HG03571 (cell line): ENCODE results near the gene ZNF664.

Experiments
- ATAC-seq: cut with Tn5 transposase; IDR thresholded peaks from one replicate; pipeline ENCODE4 v1.9.1; 2021; ENCODE audit not compliant: unreplicated experiment

The ZNF664 gene

GRCh38 chr12:124030008-124030407 is 57.0 kb downstream of the ZNF664 start:
- ATAC-seq, result no peak

- no peak for ATAC-seq
Measured at GRCh38 chr12:124030510-124030909, 57.5 kb downstream of the ZNF664 start.

- ATAC-seq, result no peak
Measured at GRCh38 chr12:124031058-124031457, 58.0 kb downstream of the ZNF664 start.

GRCh38 chr12:124032265-124032886 is 59.4 kb downstream of the ZNF664 start:
- ATAC-seq, result no peak

GRCh38 chr12:124033859-124034258 is 60.8 kb downstream of the ZNF664 start:
- no peak for ATAC-seq

GRCh38 chr12:124034297-124034696 is 61.3 kb downstream of the ZNF664 start:
- no peak for ATAC-seq

- no peak for ATAC-seq
Measured at GRCh38 chr12:124035163-124035562, 62.1 kb downstream of the ZNF664 start.

- no peak for ATAC-seq
Measured at GRCh38 chr12:124036171-124036598, 63.2 kb downstream of the ZNF664 start.

GRCh38 chr12:124036657-124037109 is 63.7 kb downstream of the ZNF664 start:
- no peak for ATAC-seq

GRCh38 chr12:124037331-124037730 is 64.3 kb downstream of the ZNF664 start:
- no peak for ATAC-seq

GRCh38 chr12:124039276-124039675 is 66.3 kb downstream of the ZNF664 start:
- ATAC-seq, result no peak

- ATAC-seq, result no peak
Measured at GRCh38 chr12:124040291-124040690, 67.3 kb downstream of the ZNF664 start.

GRCh38 chr12:124040737-124041136 is 67.7 kb downstream of the ZNF664 start:
- no peak for ATAC-seq

GRCh38 chr12:124041907-124042306 is 68.9 kb downstream of the ZNF664 start:
- ATAC-seq, result no peak

GRCh38 chr12:124044021-124044420 is 71.0 kb downstream of the ZNF664 start:
- no peak for ATAC-seq

- ATAC-seq, result no peak
Measured at GRCh38 chr12:124044809-124045321, 71.8 kb downstream of the ZNF664 start.

GRCh38 chr12:124045671-124046455 is 72.8 kb downstream of the ZNF664 start:
- no peak for ATAC-seq

- no peak for ATAC-seq
Measured at GRCh38 chr12:124046456-124046740, 73.4 kb downstream of the ZNF664 start.

GRCh38 chr12:124047045-124047566 is 74.1 kb downstream of the ZNF664 start:
- no peak for ATAC-seq

GRCh38 chr12:124049451-124050094 is 76.6 kb downstream of the ZNF664 start:
- no peak for ATAC-seq

- ATAC-seq, result no peak
Measured at GRCh38 chr12:124053851-124054250, 80.8 kb downstream of the ZNF664 start.

GRCh38 chr12:124055066-124055465 is 82.1 kb downstream of the ZNF664 start:
- ATAC-seq, result no peak
